HEK293 (cell line): ENCODE results near the gene ARTN.

ENCODE experiments used
- CTCF ChIA-PET: fragments of 350-600 bp; formaldehyde crosslinking; extraction: SDS; loops from one replicate; lab custom pipeline; 2021; ENCODE audit warnings: antibody characterized with exemption; lab: Yijun Ruan, JAX
- POLR2A ChIA-PET: fragments of 300-600 bp; formaldehyde crosslinking; extraction: SDS; loops from one replicate; lab custom pipeline; 2020; ENCODE audit warnings: antibody characterized with exemption, inconsistent platforms; lab: Yijun Ruan, JAX
- H3K27ac ChIP-seq: fragments of 200-500 bp; sonication (Bioruptor generic); 2 replicates; pipeline ENCODE4 v1.5.1; 2014; ENCODE audit warnings: low read depth, low read length, control low read depth, inconsistent platforms; ENCODE audit errors: extremely low read depth
- H3K36me3 ChIP-seq, 2 experiments: fragments of 200-500 bp in 1 of 2; sonication (Bioruptor generic) in 1 of 2; 1 replicate in 1 of 2; 2 replicates in 1 of 2; pipeline ENCODE4 v1.5.1; 2014 to 2017; ENCODE audit warnings: inconsistent platforms in 2 of 2, low read length in 2 of 2; ENCODE audit not compliant: control insufficient read depth in 2 of 2, insufficient read depth in 1 of 2
- H3K4me1 ChIP-seq: fragments of 200-500 bp; sonication (Bioruptor generic); 2 replicates; pipeline ENCODE4 v1.5.1; 2014; ENCODE audit warnings: mild to moderate bottlenecking, low read length, inconsistent platforms; ENCODE audit not compliant: control insufficient read depth, insufficient read depth
- H3K4me3 ChIP-seq: 2 replicates; pipeline ENCODE4 v1.5.1; 2011; ENCODE audit warnings: low read depth, mild to moderate bottlenecking, control low read depth, low read length, moderate library complexity
- H3K9me3 ChIP-seq: fragments of 200-500 bp; sonication (Bioruptor generic); 2 replicates; pipeline ENCODE4 v1.5.1; 2014; ENCODE audit warnings: low read depth, low read length, inconsistent platforms; ENCODE audit not compliant: control insufficient read depth, insufficient read depth
- INSM2 ChIP-seq: fragments of 450-650 bp; formaldehyde crosslinking; IDR thresholded peaks from 2 replicates; pipeline ENCODE4 v1.5.1; 2016; ENCODE audit warnings: missing biosample characterization, missing genetic modification characterization
- KLF1 ChIP-seq: fragments of 450-650 bp; formaldehyde crosslinking; IDR thresholded peaks from 2 replicates; pipeline ENCODE4 v1.5.1; 2016; ENCODE audit warnings: missing biosample characterization, missing genetic modification characterization
- KLF8 ChIP-seq: fragments of 450-650 bp; formaldehyde crosslinking; IDR thresholded peaks from 2 replicates; pipeline ENCODE4 v1.5.1; 2016; ENCODE audit warnings: missing biosample characterization, missing genetic modification characterization
- MEIS1 ChIP-seq: sonication (generic); formaldehyde crosslinking; IDR thresholded peaks from 2 replicates; pipeline ENCODE4 v1.8.1; 2022; ENCODE audit warnings: missing genetic modification reagents, mild to moderate bottlenecking, borderline replicate concordance
- MYNN ChIP-seq: fragments of 450-650 bp; formaldehyde crosslinking; IDR thresholded peaks from 2 replicates; pipeline ENCODE4 v1.5.1; 2016; ENCODE audit warnings: missing biosample characterization, missing genetic modification characterization, borderline replicate concordance
- SCRT1 ChIP-seq: fragments of 450-650 bp; formaldehyde crosslinking; IDR thresholded peaks from 2 replicates; pipeline ENCODE4 v1.5.1; 2016; ENCODE audit warnings: missing biosample characterization, missing genetic modification characterization, borderline replicate concordance
- SCRT2 ChIP-seq: fragments of 450-650 bp; formaldehyde crosslinking; IDR thresholded peaks from 2 replicates; pipeline ENCODE4 v1.5.1; 2016; ENCODE audit warnings: missing biosample characterization, missing genetic modification characterization
- SETDB1 ChIP-seq: IDR thresholded peaks from one replicate; pipeline ENCODE4 v1.6.1; 2017; ENCODE audit warnings: mild to moderate bottlenecking, low read length, moderate library complexity, mixed read lengths; ENCODE audit not compliant: insufficient read length
- TRIM28 ChIP-seq: IDR thresholded peaks from 2 replicates; pipeline ENCODE4 v1.6.1; 2011; ENCODE audit warnings: low read length, control low read depth, borderline replicate concordance
- ZBTB20 ChIP-seq: fragments of 450-650 bp; formaldehyde crosslinking; IDR thresholded peaks from 2 replicates; pipeline ENCODE4 v1.5.1; 2016; ENCODE audit warnings: missing biosample characterization, missing genetic modification characterization
- ZBTB7A ChIP-seq: fragments of 450-650 bp; formaldehyde crosslinking; IDR thresholded peaks from 2 replicates; pipeline ENCODE4 v1.5.1; 2016; ENCODE audit warnings: low read depth, missing biosample characterization, missing genetic modification characterization
- ZBTB8A ChIP-seq: fragments of 450-650 bp; formaldehyde crosslinking; IDR thresholded peaks from 2 replicates; pipeline ENCODE4 v1.5.1; 2016; ENCODE audit warnings: missing biosample characterization, missing genetic modification characterization
- ZFHX2 ChIP-seq: fragments of 450-650 bp; formaldehyde crosslinking; conservative IDR thresholded peaks from 2 replicates; pipeline ENCODE4 v1.5.1; 2016; ENCODE audit warnings: missing biosample characterization, missing genetic modification characterization
- ZNF121 ChIP-seq: fragments of 450-650 bp; formaldehyde crosslinking; IDR thresholded peaks from 2 replicates; pipeline ENCODE4 v1.5.1; 2016; ENCODE audit warnings: missing biosample characterization, missing genetic modification characterization
- ZNF133 ChIP-seq: fragments of 450-650 bp; formaldehyde crosslinking; IDR thresholded peaks from 2 replicates; pipeline ENCODE4 v1.5.1; 2016; ENCODE audit warnings: missing biosample characterization, missing genetic modification characterization
- ZNF18 ChIP-seq: fragments of 450-650 bp; formaldehyde crosslinking; IDR thresholded peaks from 2 replicates; pipeline ENCODE4 v1.5.1; 2016; ENCODE audit warnings: missing biosample characterization, missing genetic modification characterization
- ZNF2 ChIP-seq: fragments of 450-650 bp; formaldehyde crosslinking; IDR thresholded peaks from 2 replicates; pipeline ENCODE4 v1.5.1; 2016; ENCODE audit warnings: missing biosample characterization, missing genetic modification characterization
- ZNF214 ChIP-seq: fragments of 450-650 bp; formaldehyde crosslinking; IDR thresholded peaks from 2 replicates; pipeline ENCODE4 v1.5.1; 2017; ENCODE audit warnings: missing biosample characterization, mild to moderate bottlenecking, missing genetic modification characterization, borderline replicate concordance
- ZNF23 ChIP-seq: fragments of 450-650 bp; formaldehyde crosslinking; IDR thresholded peaks from 2 replicates; pipeline ENCODE4 v1.5.1; 2016; ENCODE audit warnings: missing biosample characterization, missing genetic modification characterization, borderline replicate concordance
- ZNF335 ChIP-seq: fragments of 450-650 bp; formaldehyde crosslinking; conservative IDR thresholded peaks from 2 replicates; pipeline ENCODE4 v1.5.1; 2016; ENCODE audit warnings: missing biosample characterization, missing genetic modification characterization
- ZNF362 ChIP-seq: fragments of 450-650 bp; formaldehyde crosslinking; IDR thresholded peaks from 2 replicates; pipeline ENCODE4 v1.5.1; 2016; ENCODE audit warnings: missing biosample characterization, missing genetic modification characterization
- ZNF366 ChIP-seq: fragments of 450-650 bp; formaldehyde crosslinking; conservative IDR thresholded peaks from 2 replicates; pipeline ENCODE4 v1.5.1; 2016; ENCODE audit warnings: missing biosample characterization, missing genetic modification characterization
- ZNF473 ChIP-seq: fragments of 450-650 bp; formaldehyde crosslinking; IDR thresholded peaks from 2 replicates; pipeline ENCODE4 v1.5.1; 2017; ENCODE audit warnings: missing biosample characterization, missing genetic modification characterization
- ZNF514 ChIP-seq: fragments of 450-650 bp; formaldehyde crosslinking; IDR thresholded peaks from 2 replicates; pipeline ENCODE4 v1.5.1; 2016; ENCODE audit warnings: missing biosample characterization, missing genetic modification characterization
- ZNF549 ChIP-seq: fragments of 450-650 bp; IDR thresholded peaks from 2 replicates; pipeline ENCODE4 v1.5.1; 2018; ENCODE audit warnings: missing biosample characterization, missing genetic modification characterization, mild to moderate bottlenecking, inconsistent platforms, moderate library complexity
- ZNF610 ChIP-seq: fragments of 450-650 bp; formaldehyde crosslinking; IDR thresholded peaks from 2 replicates; pipeline ENCODE4 v1.5.1; 2016; ENCODE audit warnings: missing biosample characterization, missing genetic modification characterization, borderline replicate concordance
- ZNF621 ChIP-seq: fragments of 450-650 bp; formaldehyde crosslinking; IDR thresholded peaks from 2 replicates; pipeline ENCODE4 v1.5.1; 2017; ENCODE audit warnings: missing biosample characterization, missing genetic modification characterization
- ZNF645 ChIP-seq: fragments of 450-650 bp; formaldehyde crosslinking; IDR thresholded peaks from 2 replicates; pipeline ENCODE4; 2016; ENCODE audit warnings: missing biosample characterization, missing genetic modification characterization
- ZNF660 ChIP-seq: fragments of 450-650 bp; IDR thresholded peaks from 2 replicates; pipeline ENCODE4 v1.5.1; 2018; ENCODE audit warnings: missing biosample characterization, mild to moderate bottlenecking, missing genetic modification characterization
- ZNF692 ChIP-seq: fragments of 450-650 bp; formaldehyde crosslinking; IDR thresholded peaks from 2 replicates; pipeline ENCODE4 v1.5.1; 2016; ENCODE audit warnings: missing biosample characterization, missing genetic modification characterization
- ZNF701 ChIP-seq: fragments of 450-650 bp; formaldehyde crosslinking; IDR thresholded peaks from 2 replicates; pipeline ENCODE4 v1.5.1; 2016; ENCODE audit warnings: missing biosample characterization, missing genetic modification characterization
- ZNF776 ChIP-seq: fragments of 450-650 bp; formaldehyde crosslinking; IDR thresholded peaks from 2 replicates; pipeline ENCODE4 v1.5.0; 2017; ENCODE audit warnings: missing biosample characterization, missing genetic modification characterization, borderline replicate concordance
- ZNF843 ChIP-seq: fragments of 450-650 bp; formaldehyde crosslinking; IDR thresholded peaks from 2 replicates; pipeline ENCODE4 v1.5.1; 2016; ENCODE audit warnings: missing biosample characterization, missing genetic modification characterization

ARTN gene

GRCh38 chr1:43979528-43980254 is 46.1 kb downstream of the ARTN start:
- Histone ChIP-seq H3K9me3 (no peaks in the 10 kb centered on the region), H3K27ac (peak overlapping the region; percentile 67; the same call in 1 of the 2 replicates), H3K4me1 (peaks cover 3% of the 10 kb centered on the region; the same call in 1 of the 2 replicates), H3K4me3 (peak overlapping the region; percentile 67), H3K36me3 (peaks cover 7 to 71% of the 10 kb centered on the region in 2 experiments; a peak in 2 of 3 replicates)
- CTCF ChIA-PET: interaction anchor here (0.7 kb wide), 1 partner anchor 268 kb away, joined by 3 read pairs; no protein-coding TSS in a partner anchor
- POLR2A ChIA-PET: no interaction called here
- TF ChIP-seq ZNF121 (tag by site-specific recombination) (no peak), TRIM28 (no peak), ZNF776 (tag by site-specific recombination) (no peak), ZNF335 (peak; percentile 57), MEIS1 (CRISPR knock-in tag) (no peak), ZNF843 (tag by site-specific recombination) (no peak), ZNF645 (tag by site-specific recombination) (no peak), ZNF473 (no peak), ZBTB8A (tag by site-specific recombination) (peak; percentile 80), SCRT1 (tag by site-specific recombination) (no peak), ZNF18 (tag by site-specific recombination) (peak; percentile 44; the same call in 1 of the 2 replicates), ZNF366 (no peak), ZBTB20 (tag by site-specific recombination) (peak; percentile 64; the same call in 1 of the 2 replicates), INSM2 (tag by site-specific recombination) (no peak), ZNF362 (tag by site-specific recombination) (no peak), SETDB1 (no peak), ZNF514 (no peak), ZNF2 (tag by site-specific recombination) (no peak), ZNF610 (no peak), ZFHX2 (tag by site-specific recombination) (peak; percentile 98), ZNF133 (tag by site-specific recombination) (no peak), ZNF692 (tag by site-specific recombination) (peak; percentile 40; the same call in 1 of the 2 replicates), MYNN (no peak), ZNF660 (tag by site-specific recombination) (no peak), KLF1 (tag by site-specific recombination) (peak; percentile 96), ZBTB7A (tag by site-specific recombination) (peak; percentile 22; the same call in 1 of the 2 replicates), ZNF701 (tag by site-specific recombination) (no peak), ZNF214 (tag by site-specific recombination) (no peak), ZNF621 (no peak), SCRT2 (no peak), ZNF23 (tag by site-specific recombination) (no peak), KLF8 (tag by site-specific recombination) (peak; percentile 74; the same call in 1 of the 2 replicates), ZNF549 (no peak)
